Measurements from ENCODE around the gene SLC17A5. TPM values are rescaled to one million over a fixed set of nuclear protein-coding genes. Genes with fewer than 3 reads are reported as not detected.

The SLC17A5 gene
- total and polyA plus RNA-seq, 2 donors (not counting 3 experiments of a cell fraction or from before 2014, with no cell fraction given), result 15.2 to 18.7 TPM

GRCh38 chr6:73562558-73562957 is 91.2 kb downstream of the SLC17A5 start:
- H3K9me1 ChIP-seq (replicated peaks; ENCODE audit: control insufficient read depth, extremely low read depth, insufficient read depth, low read length), result no peaks in the 10 kb centered on the region
- H3K4me2 ChIP-seq (ENCODE audit: insufficient read depth, low read length), result no peak overlapping the region
- H3K9ac ChIP-seq (replicated peaks; ENCODE audit: extremely low read depth, insufficient read depth, low read length), result no peak overlapping the region
- H3K27me3 ChIP-seq (ENCODE audit: control insufficient read depth in 2 of 2, insufficient read depth in 2 of 2, low read length in 2 of 2), result no peaks in the 10 kb centered on the region
- no peaks in the 10 kb centered on the region for H3K79me2 ChIP-seq (ENCODE audit: control insufficient read depth, insufficient read depth, low read length)
- H3K4me1 ChIP-seq (ENCODE audit: control insufficient read depth, extremely low read depth, insufficient read depth, low read length), result peaks cover 3% of the 10 kb centered on the region
- TF ChIP-seq MAX (IDR thresholded peaks at IDR 0.05; ENCODE audit: insufficient read depth, insufficient read length) (no peak), MYC (IDR thresholded peaks at IDR 0.05; ENCODE audit: low read depth, low read length) (no peak), JUN (IDR thresholded peaks at IDR 0.05; ENCODE audit: borderline replicate concordance, insufficient read depth, insufficient read length, low read depth) (no peak), GATA2 (IDR thresholded peaks at IDR 0.05; ENCODE audit: insufficient read depth, insufficient read length, low read depth, low read length) (no peak), FOS (IDR thresholded peaks at IDR 0.05; ENCODE audit: borderline replicate concordance, insufficient read depth, low read length) (no peak), CTCF (IDR thresholded peaks at IDR 0.05; ENCODE audit: extremely low read depth in 1 of 2, insufficient read depth in 1 of 2, low read depth in 1 of 2, low read length in 2 of 2) (no peak), EZH2 (IDR thresholded peaks at IDR 0.05; ENCODE audit: borderline replicate concordance, low read depth, low read length, severe bottlenecking) (no peak), POLR2AphosphoS5 (IDR thresholded peaks at IDR 0.05; ENCODE audit: insufficient read depth, low read depth, low read length) (no peak), POLR2A (IDR thresholded peaks at IDR 0.05; ENCODE audit: low read depth, low read length) (no peak)
- POLR2A ChIA-PET, result no interaction called here
- H3K27ac ChIP-seq (ENCODE audit: insufficient read depth, low read depth, low read length), result no peak overlapping the region
- dilution Hi-C loops (cut with MboI; ENCODE audit: extremely low pct_ligation_motif_present, low sequenced_read_pairs) (no loop called here), intact Hi-C loops (cut with micrococcal nuclease) (no loop called here)
- no peak for FAIRE-seq
- H4K20me1 ChIP-seq (replicated peaks; ENCODE audit: control insufficient read depth, extremely low read depth, insufficient read depth, low read length), result no peaks in the 10 kb centered on the region
- H2AFZ ChIP-seq (ENCODE audit: low read depth, low read length), result no peak overlapping the region
- no peaks in the 10 kb centered on the region for H3K36me3 ChIP-seq (ENCODE audit: control insufficient read depth in 2 of 2, extremely low read depth in 1 of 2, insufficient read depth in 2 of 2, low read length in 2 of 2)
- no peak for DNase-seq (ENCODE audit: low read depth, low spot score)
- no peaks in the 10 kb centered on the region for H3K9me3 ChIP-seq (replicated peaks; ENCODE audit: control insufficient read depth, insufficient read depth, low read length)
- CTCF ChIA-PET, result no interaction called here
- no peak overlapping the region for H3K4me3 ChIP-seq (replicated peaks in 1 of 3; ENCODE audit: insufficient read depth in 1 of 3, low read depth in 1 of 3, low read length in 3 of 3)
- no TSS peak for BruUV-seq (replicated peaks)
